ENCODE results near the gene PCARE. TPM values are rescaled to one million over a fixed set of nuclear protein-coding genes. Genes with fewer than 3 reads are reported as not detected.

Gene PCARE
- polyA plus RNA-seq, 1 donor from 2014 or later: not detected

DNA sequence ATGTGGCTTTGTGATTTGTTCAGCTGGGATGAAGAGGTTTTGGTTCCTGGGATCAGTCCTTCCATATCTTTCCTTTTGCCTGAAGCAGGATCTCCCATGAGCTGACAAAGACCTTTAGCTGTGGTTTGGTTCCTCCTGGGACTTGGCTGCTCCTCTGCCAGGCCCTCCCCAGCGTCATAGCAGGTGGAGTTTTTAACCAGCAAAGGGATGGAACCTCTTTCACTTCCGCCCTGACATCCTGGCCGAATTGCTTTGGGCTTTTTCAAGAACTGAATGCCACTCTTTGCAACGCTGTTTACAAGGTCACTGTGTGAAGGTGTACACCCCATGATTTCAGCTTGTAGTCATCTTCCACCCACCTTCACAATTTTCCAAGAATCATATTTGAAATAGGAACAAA is 390 bp downstream of the PCARE start:
- Mint-ChIP-seq H3K27me3 (no peaks in the 10 kb centered on the region), H3K27ac (no peak overlapping the region), H3K4me3 (no peak overlapping the region), H3K4me1 (peaks cover 0 to 1% (median 0%) of the 10 kb centered on the region in 3 donors), H3K36me3 (peaks cover 1% of the 10 kb centered on the region), H3K9me3 (peaks cover 0 to 5% (median under 1%) of the 10 kb centered on the region in 3 donors)

- Mint-ChIP-seq H3K36me3 (peaks cover 1% of the 10 kb centered on the region), H3K9me3 (peaks cover 0 to 4% (median 0%) of the 10 kb centered on the region in 3 donors), H3K27ac (no peak overlapping the region)
Measured at GRCh38 chr2:29072971-29073725, 1.2 kb downstream of the PCARE start.

GRCh38 chr2:29072251-29072650 is 2.1 kb downstream of the PCARE start:
- Mint-ChIP-seq H3K36me3 (peaks cover 1% of the 10 kb centered on the region), H3K4me3 (no peak overlapping the region), H3K27me3 (no peaks in the 10 kb centered on the region), H3K27ac (no peak overlapping the region), H3K9me3 (no peaks in the 10 kb centered on the region), H3K4me1 (peaks cover 0 to 1% (median 0%) of the 10 kb centered on the region in 3 donors)

More at GRCh38 chr2:29072971-29073725, 1.2 kb downstream of the PCARE start:
- H3K27me3 Mint-ChIP-seq: no peaks in the 10 kb centered on the region
- no peak overlapping the region for H3K4me3 Mint-ChIP-seq
- peaks cover 0 to 1% (median 0%) of the 10 kb centered on the region in 3 donors for H3K4me1 Mint-ChIP-seq

DNA sequence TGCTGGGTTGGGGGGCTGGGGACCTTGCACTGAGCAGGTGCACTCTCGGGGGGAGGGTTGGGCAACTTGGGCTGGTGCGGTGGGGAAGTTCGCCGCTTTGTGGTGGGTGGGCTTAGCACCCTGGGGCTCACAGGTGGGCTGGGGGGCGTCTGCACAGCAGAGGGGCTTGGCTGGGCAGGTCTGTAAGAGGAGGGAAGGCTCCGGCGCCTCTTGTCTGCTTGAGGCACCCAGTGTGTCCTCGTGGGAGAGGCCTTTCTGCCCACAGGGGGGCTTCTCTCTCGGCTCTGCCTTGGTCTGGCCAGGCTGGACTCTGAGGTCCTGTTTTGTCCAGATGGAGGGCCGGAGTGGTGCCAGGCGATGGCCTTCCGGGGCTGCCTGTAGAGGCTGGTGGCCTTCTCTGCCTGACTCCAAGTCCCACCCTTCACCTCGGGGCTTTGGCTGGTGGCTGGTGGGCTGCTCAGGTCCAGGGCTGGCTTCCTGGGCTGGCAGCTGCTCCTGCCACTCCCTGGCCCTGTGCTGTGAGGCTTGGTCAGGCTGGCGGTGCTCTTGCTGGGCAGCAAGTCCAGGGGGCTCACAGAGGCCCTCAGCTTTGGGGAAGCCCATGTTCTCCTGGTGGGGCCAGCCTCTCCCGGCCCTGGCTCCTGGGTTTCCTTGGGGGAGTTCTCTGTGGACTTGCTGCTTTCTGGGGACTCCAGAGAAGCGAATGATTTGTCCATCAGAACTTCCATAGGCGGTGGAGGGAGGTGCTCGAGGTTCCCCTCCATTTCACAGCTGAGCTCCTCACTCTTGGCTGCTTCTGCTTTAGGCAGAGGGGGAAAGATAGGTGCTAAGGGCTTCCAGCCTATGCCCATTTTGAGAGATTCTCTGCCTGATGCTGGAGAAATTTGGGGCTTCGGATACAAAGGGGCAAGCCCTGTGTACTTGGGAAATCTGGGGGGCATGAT is 3.0 kb downstream of the PCARE start:
- Mint-ChIP-seq H3K36me3 (peaks cover 1% of the 10 kb centered on the region), H3K4me3 (no peak overlapping the region), H3K9me3 (no peaks in the 10 kb centered on the region), H3K27ac (no peak overlapping the region), H3K4me1 (peaks cover 0 to 1% (median 0%) of the 10 kb centered on the region in 3 donors), H3K27me3 (no peaks in the 10 kb centered on the region)

- Mint-ChIP-seq H3K27ac (no peak overlapping the region), H3K4me3 (no peak overlapping the region), H3K36me3 (peaks cover 1% of the 10 kb centered on the region), H3K27me3 (no peaks in the 10 kb centered on the region), H3K9me3 (no peaks in the 10 kb centered on the region), H3K4me1 (peaks cover 0 to 1% (median 0%) of the 10 kb centered on the region in 3 donors)
Measured at GRCh38 chr2:29070526-29070925, 3.8 kb downstream of the PCARE start.

GRCh38 chr2:29068513-29068912 is 5.8 kb downstream of the PCARE start:
- Mint-ChIP-seq H3K4me1 (no peaks in the 10 kb centered on the region), H3K9me3 (no peaks in the 10 kb centered on the region), H3K27ac (no peak overlapping the region), H3K36me3 (peaks cover 1% of the 10 kb centered on the region), H3K27me3 (no peaks in the 10 kb centered on the region), H3K4me3 (no peak overlapping the region)

- no peaks in the 10 kb centered on the region for H3K9me3 Mint-ChIP-seq
- peak overlapping the region in 1 of 3 donors; percentile 74 for H3K27ac Mint-ChIP-seq
- H3K4me1 Mint-ChIP-seq: no peaks in the 10 kb centered on the region
- H3K36me3 Mint-ChIP-seq: peaks cover 1% of the 10 kb centered on the region
- no peaks in the 10 kb centered on the region for H3K27me3 Mint-ChIP-seq
- H3K4me3 Mint-ChIP-seq: no peak overlapping the region
Measured at GRCh38 chr2:29066997-29067605, 7.2 kb downstream of the PCARE start.

- Mint-ChIP-seq H3K4me3 (no peak overlapping the region), H3K4me1 (no peaks in the 10 kb centered on the region), H3K27ac (no peak overlapping the region), H3K36me3 (peaks cover 1% of the 10 kb centered on the region), H3K27me3 (no peaks in the 10 kb centered on the region), H3K9me3 (no peaks in the 10 kb centered on the region)
Measured at GRCh38 chr2:29066271-29066860, 8.0 kb downstream of the PCARE start.

DNA sequence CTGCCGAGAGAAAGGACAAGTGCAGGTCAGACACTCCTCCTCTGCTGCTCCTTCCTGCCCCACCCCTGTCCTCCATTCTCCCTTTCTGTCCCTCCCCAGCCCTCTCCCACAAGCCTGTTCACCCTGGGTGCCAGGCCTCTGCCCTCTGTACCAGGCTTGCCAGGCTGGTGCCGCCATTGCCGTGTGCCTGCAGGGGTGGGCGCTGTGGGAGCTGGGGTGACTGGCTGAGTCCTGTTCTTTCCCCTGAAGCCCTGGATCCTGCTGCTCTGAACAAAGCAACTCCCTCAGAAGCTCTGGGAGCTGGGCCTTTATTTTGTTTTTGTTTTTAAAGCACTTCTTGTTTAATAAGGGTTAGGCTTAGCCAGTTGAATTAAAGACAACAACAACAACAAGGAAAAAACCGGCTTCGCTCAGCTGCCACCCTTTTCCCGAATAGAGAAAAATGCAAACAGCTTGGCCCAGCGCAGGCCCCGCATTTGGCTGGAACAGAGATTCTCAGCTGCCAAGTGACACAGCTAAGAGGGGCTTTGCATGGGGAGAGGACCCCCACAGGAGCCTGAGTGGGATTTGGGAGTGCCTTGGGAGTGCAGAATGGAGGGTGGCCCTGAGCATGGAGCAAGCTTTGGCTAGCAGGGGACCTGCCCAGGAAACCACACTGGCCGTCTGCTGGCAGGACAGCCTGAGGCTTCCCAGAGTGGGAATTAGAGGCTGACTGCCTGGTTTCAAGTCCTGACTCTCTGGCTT is 9.1 kb downstream of the PCARE start:
- Mint-ChIP-seq H3K27ac (peak overlapping the region in 1 of 3 donors; percentile 67), H3K4me1 (no peaks in the 10 kb centered on the region), H3K27me3 (no peaks in the 10 kb centered on the region), H3K9me3 (no peaks in the 10 kb centered on the region), H3K4me3 (no peak overlapping the region), H3K36me3 (no peaks in the 10 kb centered on the region)

GRCh38 chr2:29064746-29065067 is 9.6 kb downstream of the PCARE start:
- Mint-ChIP-seq H3K27me3 (no peaks in the 10 kb centered on the region), H3K27ac (peak overlapping the region in 1 of 3 donors; percentile 67), H3K36me3 (no peaks in the 10 kb centered on the region), H3K9me3 (no peaks in the 10 kb centered on the region), H3K4me1 (no peaks in the 10 kb centered on the region), H3K4me3 (no peak overlapping the region)

DNA sequence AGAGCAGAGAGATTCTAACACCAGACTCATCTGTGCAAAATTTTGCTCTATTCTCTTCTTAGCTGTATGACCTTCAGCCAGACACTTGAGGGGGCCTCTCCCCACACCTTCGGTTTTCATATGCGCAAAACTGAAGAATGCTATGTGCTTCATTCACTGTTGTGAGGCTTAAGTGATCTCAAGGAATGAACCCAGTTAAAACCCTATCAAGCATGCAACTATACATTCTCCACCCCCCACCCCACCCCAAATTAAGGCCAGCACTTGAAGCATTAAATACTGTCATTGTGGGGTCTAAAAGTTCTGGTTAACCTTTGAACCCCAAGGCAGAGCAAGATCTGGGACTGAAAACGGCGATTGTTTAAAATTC is 10.0 kb downstream of the PCARE start:
- Mint-ChIP-seq H3K9me3 (no peaks in the 10 kb centered on the region), H3K27me3 (no peaks in the 10 kb centered on the region), H3K36me3 (no peaks in the 10 kb centered on the region), H3K4me3 (no peak overlapping the region), H3K27ac (peak overlapping the region in 1 of 3 donors; percentile 47), H3K4me1 (no peaks in the 10 kb centered on the region)

DNA sequence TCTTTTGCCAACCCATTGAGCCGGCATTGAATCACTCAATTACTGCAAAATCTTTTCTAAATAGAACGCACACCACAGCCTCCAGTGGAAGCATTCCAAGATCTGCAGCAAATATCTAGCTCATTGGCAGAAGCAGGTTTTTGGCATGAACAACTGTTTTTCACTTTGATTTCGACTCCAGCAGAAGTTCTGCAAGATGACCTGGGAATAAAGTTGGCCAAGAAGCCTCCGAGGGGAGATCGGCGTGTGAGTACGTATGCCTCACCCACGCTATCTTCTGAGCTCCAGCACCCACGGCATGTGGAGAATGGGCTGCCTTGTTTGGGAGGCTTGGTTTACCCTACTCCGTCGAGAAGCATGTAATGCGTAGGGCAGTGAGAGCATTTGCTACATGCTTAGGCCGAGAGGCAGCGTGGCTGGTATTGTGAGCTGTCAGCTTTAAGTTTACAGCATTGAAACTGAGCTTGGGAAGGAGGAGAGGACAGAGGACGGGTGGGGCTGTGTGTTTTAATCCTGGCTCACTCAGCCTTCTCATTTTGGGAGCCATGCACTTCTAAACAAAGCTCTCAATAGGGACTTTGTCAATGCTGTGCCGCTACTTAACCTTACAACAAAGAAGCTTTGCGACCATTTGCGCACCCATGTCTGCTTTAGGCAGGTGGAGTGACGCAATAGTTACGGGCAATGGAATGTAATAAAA is 10.5 kb downstream of the PCARE start:
- Mint-ChIP-seq H3K4me1 (no peaks in the 10 kb centered on the region), H3K4me3 (no peak overlapping the region), H3K9me3 (no peaks in the 10 kb centered on the region), H3K27me3 (no peaks in the 10 kb centered on the region), H3K36me3 (no peaks in the 10 kb centered on the region), H3K27ac (no peak overlapping the region)

GRCh38 chr2:29063056-29063455 is 11.3 kb downstream of the PCARE start:
- H3K36me3 Mint-ChIP-seq: no peaks in the 10 kb centered on the region
- H3K4me1 Mint-ChIP-seq: no peaks in the 10 kb centered on the region
- no peaks in the 10 kb centered on the region for H3K27me3 Mint-ChIP-seq
- H3K4me3 Mint-ChIP-seq: no peak overlapping the region
- H3K27ac Mint-ChIP-seq: no peak overlapping the region
- H3K9me3 Mint-ChIP-seq: no peaks in the 10 kb centered on the region

DNA sequence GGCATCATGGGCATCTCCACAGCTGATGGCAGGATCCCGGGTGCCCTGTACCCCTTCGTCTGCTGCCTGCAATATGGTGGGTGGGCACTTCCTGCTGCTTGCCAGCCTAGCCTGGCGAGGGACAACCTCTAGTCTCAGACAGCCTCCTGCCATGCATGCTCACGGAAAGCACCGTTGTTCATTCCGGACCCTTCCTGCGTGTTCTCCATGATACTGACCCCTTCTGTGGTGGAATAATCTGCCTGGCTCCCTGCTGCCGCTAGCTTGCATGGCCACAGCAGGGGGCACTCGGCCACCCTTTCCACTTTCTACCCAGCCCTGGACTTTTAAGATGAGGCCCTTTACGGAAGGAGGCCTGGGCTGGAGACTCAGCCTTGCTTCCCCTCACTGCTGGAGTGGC is 12.0 kb downstream of the PCARE start:
- H3K27me3 Mint-ChIP-seq: peaks cover 2% of the 10 kb centered on the region
- H3K4me3 Mint-ChIP-seq: no peak overlapping the region
- peak overlapping the region in 1 of 3 donors; percentile 35 for H3K27ac Mint-ChIP-seq
- no peaks in the 10 kb centered on the region for H3K9me3 Mint-ChIP-seq
- no peaks in the 10 kb centered on the region for H3K36me3 Mint-ChIP-seq
- H3K4me1 Mint-ChIP-seq: no peaks in the 10 kb centered on the region
